Iris pigment epithelial cell (primary cell): Measurements from ENCODE around the gene PVR.
"Not testable (repeated sequence)": the region's sequence is repeated elsewhere in the genome, so short reads cannot be mapped to it uniquely, and the experiment has no call there.

Experiments
- DNase-seq: peaks from one replicate; pipeline ENCODE4 v3.0.0-alpha.2; 2011; ENCODE audit warnings: low read depth

Gene PVR

GRCh38 chr19:44618640-44619357 lies 24.9 kb upstream of the PVR start:
- DNase-seq: no peak

- peak; percentile 31 for DNase-seq
Measured at GRCh38 chr19:44620667-44621066, 23.0 kb upstream of the PVR start.

GRCh38 chr19:44621367-44621766 lies 22.3 kb upstream of the PVR start:
- DNase-seq: no peak

GRCh38 chr19:44623080-44623479 lies 20.6 kb upstream of the PVR start:
- DNase-seq: peak; percentile 46

- DNase-seq: no peak
Measured at GRCh38 chr19:44623626-44624025, 20.1 kb upstream of the PVR start.

GRCh38 chr19:44624840-44625354 lies 18.8 kb upstream of the PVR start:
- DNase-seq: no peak

- not testable (repeated sequence) for DNase-seq
Measured at GRCh38 chr19:44625637-44626036, 18.1 kb upstream of the PVR start.

- DNase-seq: peak; percentile 95
Measured at GRCh38 chr19:44626048-44626624, 17.6 kb upstream of the PVR start.

- DNase-seq: no peak
Measured at GRCh38 chr19:44627631-44628030, 16.1 kb upstream of the PVR start.

GRCh38 chr19:44628793-44629192 lies 14.9 kb upstream of the PVR start:
- DNase-seq: no peak

- not testable (repeated sequence) for DNase-seq
Measured at GRCh38 chr19:44631611-44632010, 12.1 kb upstream of the PVR start.

GRCh38 chr19:44634058-44634457 lies 9.7 kb upstream of the PVR start:
- DNase-seq: not testable (repeated sequence)

GRCh38 chr19:44634785-44635184 lies 8.9 kb upstream of the PVR start:
- no peak for DNase-seq

- DNase-seq: peak; percentile 53
Measured at GRCh38 chr19:44635581-44636438, 7.9 kb upstream of the PVR start.

- DNase-seq: no peak
Measured at GRCh38 chr19:44636439-44637389, 7.0 kb upstream of the PVR start.

GRCh38 chr19:44637390-44637764 lies 6.3 kb upstream of the PVR start:
- no peak for DNase-seq

- peak; percentile 55 for DNase-seq
Measured at GRCh38 chr19:44640518-44640917, 3.2 kb upstream of the PVR start.

- no peak for DNase-seq
Measured at GRCh38 chr19:44641501-44642265, 2.0 kb upstream of the PVR start.

- DNase-seq: no peak
Measured at GRCh38 chr19:44642377-44642776, 1.3 kb upstream of the PVR start.

GRCh38 chr19:44644402-44645016 lies 799 bp downstream of the PVR start:
- peak; percentile 33 for DNase-seq
